Measurements from ENCODE around the gene SMIM41. TPM values are rescaled to one million over a fixed set of nuclear protein-coding genes. Genes with fewer than 3 reads are reported as not detected.

SMIM41 gene
- total RNA-seq, 1 donor from 2014 or later = not detected

GRCh38 chr12:52049286-52049685 is 30.2 kb upstream of the SMIM41 start:
- H3K36me3 ChIP-seq (ENCODE audit: control insufficient read depth, insufficient read depth, low read length) = no peaks in the 10 kb centered on the region
- no peak overlapping the region for H3K4me3 ChIP-seq (ENCODE audit: low read depth, low read length)
- no peak for DNase-seq (ENCODE audit: low read depth)
- peaks cover 2% of the 10 kb centered on the region for H3K27me3 ChIP-seq (ENCODE audit: control insufficient read depth, insufficient read depth, low read length)
- TF ChIP-seq CTCF (IDR thresholded peaks at IDR 0.05; ENCODE audit: insufficient read depth, low read length, poor library complexity, severe bottlenecking) = no peak

GRCh38 chr12:52049688-52050087 is 29.8 kb upstream of the SMIM41 start:
- TF ChIP-seq CTCF (IDR thresholded peaks at IDR 0.05; ENCODE audit: insufficient read depth, low read length, poor library complexity, severe bottlenecking) = no peak
- no peak for DNase-seq (ENCODE audit: low read depth)

GRCh38 chr12:52050116-52050757 is 29.3 kb upstream of the SMIM41 start:
- no peak for TF ChIP-seq CTCF (IDR thresholded peaks at IDR 0.05; ENCODE audit: insufficient read depth, low read length, poor library complexity, severe bottlenecking)
- Histone ChIP-seq H3K4me3 (ENCODE audit: low read depth, low read length) (peak overlapping the region; percentile 57), H3K27me3 (ENCODE audit: control insufficient read depth, insufficient read depth, low read length) (peaks cover 2% of the 10 kb centered on the region), H3K36me3 (ENCODE audit: control insufficient read depth, insufficient read depth, low read length) (no peaks in the 10 kb centered on the region)
- DNase-seq (ENCODE audit: low read depth) = no peak

More at GRCh38 chr12:52049688-52050087, 29.8 kb upstream of the SMIM41 start:
- Histone ChIP-seq H3K36me3 (ENCODE audit: control insufficient read depth, insufficient read depth, low read length) (no peaks in the 10 kb centered on the region), H3K27me3 (ENCODE audit: control insufficient read depth, insufficient read depth, low read length) (peaks cover 2% of the 10 kb centered on the region), H3K4me3 (ENCODE audit: low read depth, low read length) (no peak overlapping the region)

- no peak for DNase-seq (ENCODE audit: low read depth)
- Histone ChIP-seq H3K36me3 (ENCODE audit: control insufficient read depth, insufficient read depth, low read length) (no peaks in the 10 kb centered on the region), H3K27me3 (ENCODE audit: control insufficient read depth, insufficient read depth, low read length) (peaks cover 2% of the 10 kb centered on the region), H3K4me3 (ENCODE audit: low read depth, low read length) (peak within 1 kb of the TSS; percentile 57)
- TF ChIP-seq CTCF (IDR thresholded peaks at IDR 0.05; ENCODE audit: insufficient read depth, low read length, poor library complexity, severe bottlenecking) = peak; percentile 11
Measured at GRCh38 chr12:52050758-52051541, 28.6 kb upstream of the SMIM41 start, which contains the start of gene NR4A1. TSS of gene NR4A1 (plus strand) at chr12:52051442. CDS start at chr12:52054329, 2,887 bp downstream.

GRCh38 chr12:52052468-52053186 is 26.9 kb upstream of the SMIM41 start:
- Histone ChIP-seq H3K36me3 (ENCODE audit: control insufficient read depth, insufficient read depth, low read length) (no peaks in the 10 kb centered on the region), H3K4me3 (ENCODE audit: low read depth, low read length) (no peak overlapping the region), H3K27me3 (ENCODE audit: control insufficient read depth, insufficient read depth, low read length) (peaks cover 2% of the 10 kb centered on the region)
- no peak for TF ChIP-seq CTCF (IDR thresholded peaks at IDR 0.05; ENCODE audit: insufficient read depth, low read length, poor library complexity, severe bottlenecking)
- DNase-seq (ENCODE audit: low read depth) = no peak

Measured in kidney epithelial cell (primary cell).